Tibial nerve (tissue), 4 donors: ENCODE measurements around the gene JAKMIP2.

Experiments
- EP300 ChIP-seq, 2 donors: sonication (generic); formaldehyde crosslinking; IDR thresholded peaks; one replicate each; pipeline ENCODE4 v1.6.1; 2017; ENCODE audit warnings: antibody characterized with exemption in 2 of 2, mild to moderate bottlenecking in 1 of 2
- TF ChIP-seq, protein P1 (sequence below), 5 experiments: fragments of 200-600 bp in 3 of 5; fragments of 450-650 bp in 2 of 5; sonication (generic) in 3 of 5; IDR thresholded peaks; one replicate each; pipeline ENCODE4 v1.5.1; 2016 to 2019; ENCODE audit warnings: antibody characterized with exemption in 5 of 5, mild to moderate bottlenecking in 3 of 5, moderate library complexity in 2 of 5

DNA sequence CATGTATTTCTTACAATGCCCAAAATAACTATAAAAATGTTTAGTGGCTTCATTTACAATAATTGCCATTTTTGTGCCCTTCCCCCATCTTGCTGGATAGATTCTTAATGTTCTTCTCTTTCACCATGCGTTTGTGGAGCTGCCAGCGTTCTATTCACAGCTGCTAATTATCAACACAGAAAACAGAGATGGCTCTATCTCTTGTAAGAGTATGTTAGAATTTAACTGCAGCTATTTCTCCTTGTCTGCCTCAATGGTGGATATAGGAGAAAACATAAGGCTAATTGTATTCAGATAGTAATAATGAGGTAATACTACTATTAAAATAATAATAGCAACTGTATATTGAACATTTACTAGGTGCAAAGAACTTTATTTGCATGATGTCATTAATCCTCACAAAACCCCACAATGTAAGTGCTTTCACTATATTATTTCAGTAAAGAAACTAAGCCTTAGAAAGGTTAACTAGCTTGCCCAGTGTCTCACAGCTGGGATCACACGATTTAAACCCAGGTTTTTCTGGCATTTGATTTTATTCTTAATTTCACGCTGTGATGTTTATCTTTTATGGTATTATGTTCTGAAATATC is 50.1 kb downstream of the JAKMIP2 start:
- TF ChIP-seq, protein P1, sequence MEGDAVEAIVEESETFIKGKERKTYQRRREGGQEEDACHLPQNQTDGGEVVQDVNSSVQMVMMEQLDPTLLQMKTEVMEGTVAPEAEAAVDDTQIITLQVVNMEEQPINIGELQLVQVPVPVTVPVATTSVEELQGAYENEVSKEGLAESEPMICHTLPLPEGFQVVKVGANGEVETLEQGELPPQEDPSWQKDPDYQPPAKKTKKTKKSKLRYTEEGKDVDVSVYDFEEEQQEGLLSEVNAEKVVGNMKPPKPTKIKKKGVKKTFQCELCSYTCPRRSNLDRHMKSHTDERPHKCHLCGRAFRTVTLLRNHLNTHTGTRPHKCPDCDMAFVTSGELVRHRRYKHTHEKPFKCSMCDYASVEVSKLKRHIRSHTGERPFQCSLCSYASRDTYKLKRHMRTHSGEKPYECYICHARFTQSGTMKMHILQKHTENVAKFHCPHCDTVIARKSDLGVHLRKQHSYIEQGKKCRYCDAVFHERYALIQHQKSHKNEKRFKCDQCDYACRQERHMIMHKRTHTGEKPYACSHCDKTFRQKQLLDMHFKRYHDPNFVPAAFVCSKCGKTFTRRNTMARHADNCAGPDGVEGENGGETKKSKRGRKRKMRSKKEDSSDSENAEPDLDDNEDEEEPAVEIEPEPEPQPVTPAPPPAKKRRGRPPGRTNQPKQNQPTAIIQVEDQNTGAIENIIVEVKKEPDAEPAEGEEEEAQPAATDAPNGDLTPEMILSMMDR (IDR thresholded peaks at IDR 0.05) = no peak
- TF ChIP-seq EP300 (IDR thresholded peaks at IDR 0.05) = no peak
